ENCODE results near the gene TBC1D9. TPM values are rescaled to one million over a fixed set of nuclear protein-coding genes. Genes with fewer than 3 reads are reported as not detected.

Gene TBC1D9
- total RNA-seq, 1 experiment from 2014 or later = 4.6 TPM

DNA sequence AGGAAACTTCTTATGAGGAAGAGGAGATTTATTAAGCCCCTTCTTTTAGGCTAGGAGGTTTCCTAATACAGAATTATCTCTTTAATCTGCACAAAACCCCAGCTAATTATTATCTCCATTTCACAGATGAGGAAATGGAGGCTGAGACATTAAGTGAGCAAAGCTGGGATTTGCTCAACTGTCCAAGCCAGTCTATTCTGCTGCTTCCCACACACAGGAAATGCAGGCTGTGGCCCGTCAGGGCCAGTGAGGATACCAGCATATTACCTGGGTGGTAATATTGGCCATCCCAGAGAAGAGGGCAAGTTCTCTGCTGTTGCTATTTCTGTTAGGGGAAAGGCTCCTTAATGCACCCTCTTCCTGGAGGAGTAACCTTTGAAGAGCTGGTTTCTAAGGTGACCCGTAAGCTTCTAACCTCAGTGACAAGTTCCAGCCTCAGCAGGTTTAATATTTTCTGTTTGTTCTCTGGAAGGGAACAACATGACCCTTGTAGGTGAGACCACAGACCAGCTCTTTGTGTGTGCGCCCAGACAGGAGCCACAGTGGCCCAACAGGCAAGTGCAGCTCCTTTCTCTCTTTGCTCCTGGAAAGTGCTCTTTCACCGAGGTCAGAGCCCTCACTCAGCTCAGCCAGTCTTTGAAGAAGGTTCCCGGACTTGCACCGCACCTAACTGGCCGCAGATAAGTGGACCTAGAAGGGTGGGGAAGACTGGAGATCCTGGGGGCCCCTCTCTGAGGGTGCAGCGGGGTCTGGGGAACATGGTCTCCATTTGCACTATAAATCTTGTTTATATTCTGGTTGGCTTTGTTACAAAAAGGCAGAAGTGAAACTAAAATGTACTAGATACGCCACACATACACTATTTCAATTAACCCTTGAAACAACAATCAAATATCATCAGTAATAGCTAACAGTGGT, 35.5 kb downstream of the TBC1D9 start:
- H3K4me3 ChIP-seq (ENCODE audit: insufficient read depth, low read depth, low read length) = no peak overlapping the region
- H3K36me3 ChIP-seq (replicated peaks; ENCODE audit: control insufficient read depth, insufficient read depth, low read length) = no peaks in the 10 kb centered on the region
- no peaks in the 10 kb centered on the region for H3K27me3 ChIP-seq (ENCODE audit: control insufficient read depth, insufficient read depth, low read length)
- DNase-seq = no peak

- Histone ChIP-seq H3K4me3 (ENCODE audit: insufficient read depth, low read depth, low read length) (no peak overlapping the region), H3K36me3 (replicated peaks; ENCODE audit: control insufficient read depth, insufficient read depth, low read length) (no peaks in the 10 kb centered on the region), H3K27me3 (ENCODE audit: control insufficient read depth, insufficient read depth, low read length) (no peaks in the 10 kb centered on the region)
- DNase-seq = no peak
Measured at GRCh38 chr4:140719686-140720085, 36.5 kb downstream of the TBC1D9 start.

DNA sequence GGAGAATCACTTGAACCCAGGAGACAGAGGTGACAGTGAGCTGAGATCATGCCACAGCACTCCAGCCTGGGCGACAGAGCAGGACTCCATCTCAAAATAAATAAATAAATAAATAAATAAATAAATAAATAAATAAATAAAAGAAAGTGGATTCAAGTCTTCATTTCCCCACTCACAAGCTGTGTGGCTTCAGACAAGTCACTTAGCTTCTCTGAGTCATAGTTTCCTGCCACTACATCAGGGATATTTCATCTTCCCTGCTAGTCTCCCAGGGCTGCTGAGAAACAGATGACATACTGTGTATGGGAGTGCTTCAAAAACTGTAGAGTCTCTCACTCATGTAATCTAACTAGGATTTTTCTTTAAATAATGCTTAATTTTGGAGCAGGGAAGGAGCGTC, 37.2 kb downstream of the TBC1D9 start:
- no peak overlapping the region for H3K4me3 ChIP-seq (ENCODE audit: insufficient read depth, low read depth, low read length)
- DNase-seq = no peak
- no peaks in the 10 kb centered on the region for H3K27me3 ChIP-seq (ENCODE audit: control insufficient read depth, insufficient read depth, low read length)
- H3K36me3 ChIP-seq (replicated peaks; ENCODE audit: control insufficient read depth, insufficient read depth, low read length) = no peaks in the 10 kb centered on the region

GRCh38 chr4:140718241-140718952, 37.8 kb downstream of the TBC1D9 start:
- Histone ChIP-seq H3K36me3 (replicated peaks; ENCODE audit: control insufficient read depth, insufficient read depth, low read length) (no peaks in the 10 kb centered on the region), H3K4me3 (ENCODE audit: insufficient read depth, low read depth, low read length) (no peak overlapping the region), H3K27me3 (ENCODE audit: control insufficient read depth, insufficient read depth, low read length) (no peaks in the 10 kb centered on the region)
- DNase-seq = no peak

DNA sequence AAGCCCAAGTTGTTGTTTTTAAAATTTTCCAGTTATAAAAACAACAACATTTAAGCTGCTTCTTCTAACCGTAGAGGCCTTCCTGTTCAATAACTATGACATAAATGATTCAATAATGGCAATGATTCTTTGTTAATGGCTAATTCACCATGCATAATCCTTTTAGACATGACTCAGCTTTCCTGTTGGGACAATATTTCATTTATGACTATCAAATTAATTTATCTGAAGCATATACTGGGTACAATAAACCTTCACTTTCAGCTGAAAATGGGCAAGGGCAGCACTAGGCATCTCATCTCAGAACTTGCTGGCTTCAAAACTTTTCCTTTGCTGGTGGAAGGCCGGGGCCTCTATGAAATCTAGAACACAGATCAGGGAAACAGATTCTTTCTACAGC, 38.9 kb downstream of the TBC1D9 start:
- no peak for DNase-seq
- Histone ChIP-seq H3K36me3 (replicated peaks; ENCODE audit: control insufficient read depth, insufficient read depth, low read length) (no peaks in the 10 kb centered on the region), H3K4me3 (ENCODE audit: insufficient read depth, low read depth, low read length) (no peak overlapping the region), H3K27me3 (ENCODE audit: control insufficient read depth, insufficient read depth, low read length) (no peaks in the 10 kb centered on the region)

- H3K4me3 ChIP-seq (ENCODE audit: insufficient read depth, low read depth, low read length) = no peak overlapping the region
- no peaks in the 10 kb centered on the region for H3K27me3 ChIP-seq (ENCODE audit: control insufficient read depth, insufficient read depth, low read length)
- DNase-seq = no peak
- H3K36me3 ChIP-seq (replicated peaks; ENCODE audit: control insufficient read depth, insufficient read depth, low read length) = no peaks in the 10 kb centered on the region
Measured at GRCh38 chr4:140715119-140715518, 41.1 kb downstream of the TBC1D9 start.

- H3K27me3 ChIP-seq (ENCODE audit: control insufficient read depth, insufficient read depth, low read length) = no peaks in the 10 kb centered on the region
- no peaks in the 10 kb centered on the region for H3K36me3 ChIP-seq (replicated peaks; ENCODE audit: control insufficient read depth, insufficient read depth, low read length)
- DNase-seq = no peak
Measured at GRCh38 chr4:140711910-140712309, 44.3 kb downstream of the TBC1D9 start.

GRCh38 chr4:140710908-140711622, 45.1 kb downstream of the TBC1D9 start:
- H3K36me3 ChIP-seq (replicated peaks; ENCODE audit: control insufficient read depth, insufficient read depth, low read length) = no peaks in the 10 kb centered on the region
- H3K27me3 ChIP-seq (ENCODE audit: control insufficient read depth, insufficient read depth, low read length) = no peaks in the 10 kb centered on the region
- no peak for DNase-seq
- no peak overlapping the region for H3K4me3 ChIP-seq (ENCODE audit: insufficient read depth, low read depth, low read length)

More at GRCh38 chr4:140711910-140712309, 44.3 kb downstream of the TBC1D9 start:
- H3K4me3 ChIP-seq (ENCODE audit: insufficient read depth, low read depth, low read length) = no peak overlapping the region

DNA sequence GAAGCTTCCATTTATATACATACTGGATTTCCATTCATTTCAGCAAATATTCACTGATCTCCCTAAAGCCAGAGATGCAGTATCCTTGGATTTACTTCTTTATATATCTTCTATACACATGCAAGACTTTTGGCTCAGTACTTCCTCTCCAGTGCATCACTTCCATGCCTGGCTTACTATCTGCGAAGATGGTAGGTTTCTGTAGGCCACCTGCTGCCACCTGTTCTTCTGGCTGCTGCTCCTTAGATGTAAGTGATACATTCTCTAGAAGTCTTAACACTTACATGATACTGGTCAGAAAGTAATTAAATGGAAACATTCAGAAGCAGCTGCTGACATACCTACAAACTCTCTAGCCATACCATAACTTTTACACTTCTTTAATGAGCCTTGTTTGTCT, 48.9 kb downstream of the TBC1D9 start:
- H3K27me3 ChIP-seq (ENCODE audit: control insufficient read depth, insufficient read depth, low read length) = no peaks in the 10 kb centered on the region
- H3K36me3 ChIP-seq (replicated peaks; ENCODE audit: control insufficient read depth, insufficient read depth, low read length) = no peaks in the 10 kb centered on the region
- H3K4me3 ChIP-seq (ENCODE audit: insufficient read depth, low read depth, low read length) = no peak overlapping the region
- DNase-seq = no peak

DNA sequence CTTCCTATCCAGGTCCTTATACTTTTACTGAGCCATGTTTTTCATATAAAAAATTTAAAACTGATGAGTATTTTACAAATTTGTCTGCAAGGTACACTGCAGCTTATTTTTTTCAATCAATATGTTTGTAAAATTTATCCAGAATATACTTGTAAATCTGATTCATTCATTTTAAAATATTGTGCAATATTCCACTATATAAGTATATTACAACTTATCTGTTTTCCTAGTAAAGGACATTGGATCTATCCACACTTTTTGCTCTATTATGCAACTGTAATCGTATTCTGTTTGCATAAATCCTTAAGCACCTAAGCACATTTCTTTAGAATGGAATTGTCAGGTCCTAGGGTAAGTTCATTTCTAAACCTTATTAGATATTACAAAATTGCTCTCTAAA, 49.5 kb downstream of the TBC1D9 start:
- H3K27me3 ChIP-seq (ENCODE audit: control insufficient read depth, insufficient read depth, low read length) = no peaks in the 10 kb centered on the region
- H3K4me3 ChIP-seq (ENCODE audit: insufficient read depth, low read depth, low read length) = no peak overlapping the region
- H3K36me3 ChIP-seq (replicated peaks; ENCODE audit: control insufficient read depth, insufficient read depth, low read length) = no peaks in the 10 kb centered on the region
- no peak for DNase-seq

DNA sequence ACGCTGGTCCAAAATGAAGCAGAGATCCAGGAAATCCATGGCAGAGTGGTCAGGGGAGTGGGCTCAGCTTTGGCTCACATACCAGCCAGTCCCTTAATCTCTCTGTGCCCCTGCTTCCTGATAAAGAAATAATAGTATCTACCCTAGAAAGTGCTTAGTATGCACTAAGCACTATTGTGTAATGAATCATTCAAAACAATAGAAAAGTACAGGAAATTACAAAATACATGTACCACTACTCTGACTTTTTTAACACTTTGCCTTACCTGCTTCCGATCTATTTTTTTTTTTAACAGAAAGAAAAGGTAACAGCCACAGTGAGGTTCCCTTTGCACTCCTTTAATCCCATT, 49.9 kb downstream of the TBC1D9 start:
- no peak for DNase-seq
- Histone ChIP-seq H3K36me3 (replicated peaks; ENCODE audit: control insufficient read depth, insufficient read depth, low read length) (no peaks in the 10 kb centered on the region), H3K27me3 (ENCODE audit: control insufficient read depth, insufficient read depth, low read length) (no peaks in the 10 kb centered on the region), H3K4me3 (ENCODE audit: insufficient read depth, low read depth, low read length) (no peak overlapping the region)

DNA sequence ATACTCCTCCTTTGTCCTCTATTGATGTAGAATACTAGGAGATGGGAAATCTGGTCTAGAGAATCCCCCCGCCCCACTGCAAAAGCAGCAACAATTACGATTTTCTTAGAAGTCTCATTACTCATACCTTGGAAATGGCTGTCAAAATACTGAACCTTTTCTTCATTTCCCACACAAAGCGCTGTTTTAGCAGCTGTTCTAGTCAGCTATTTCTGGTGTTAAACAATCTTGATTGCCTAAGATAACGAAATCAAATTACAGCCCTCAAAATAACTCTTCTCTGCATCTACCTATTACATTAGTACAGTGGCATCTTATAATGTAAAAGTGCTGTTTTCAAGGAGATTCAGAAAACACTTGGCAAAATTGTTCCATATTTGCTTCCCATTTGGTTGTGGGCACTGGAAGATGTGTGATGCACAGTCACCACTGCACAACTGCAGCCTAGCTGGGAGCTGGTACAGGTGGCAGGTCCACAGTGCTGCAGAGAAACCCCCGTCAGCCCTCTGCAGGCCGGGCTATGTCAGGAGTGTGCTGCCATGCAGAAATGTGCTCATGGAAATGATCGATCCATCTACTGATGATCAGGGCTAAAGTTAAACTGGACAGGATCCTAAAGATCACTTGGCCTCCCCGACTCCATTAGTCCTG, 50.4 kb downstream of the TBC1D9 start:
- no peaks in the 10 kb centered on the region for H3K36me3 ChIP-seq (replicated peaks; ENCODE audit: control insufficient read depth, insufficient read depth, low read length)
- H3K27me3 ChIP-seq (ENCODE audit: control insufficient read depth, insufficient read depth, low read length) = no peaks in the 10 kb centered on the region
- H3K4me3 ChIP-seq (ENCODE audit: insufficient read depth, low read depth, low read length) = no peak overlapping the region
- no peak for DNase-seq

DNA sequence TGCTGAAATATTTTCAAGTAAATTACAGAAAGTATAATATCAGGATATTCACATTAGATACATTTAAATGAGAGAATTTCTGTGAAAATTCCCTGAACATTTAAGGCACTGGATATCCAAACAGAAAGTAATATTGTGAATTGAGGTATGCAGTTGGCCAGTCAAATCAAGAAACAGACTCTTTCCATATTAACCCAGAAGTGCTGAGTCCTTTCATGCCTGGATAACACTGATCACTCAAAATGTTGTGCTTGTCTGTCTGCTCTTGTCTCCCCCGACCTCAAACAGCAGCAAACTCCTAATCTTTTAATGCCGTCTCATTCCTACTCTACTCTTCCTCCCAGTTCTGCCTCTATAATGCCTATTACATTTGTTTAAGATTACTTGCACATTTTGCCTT, 51.2 kb downstream of the TBC1D9 start:
- Histone ChIP-seq H3K4me3 (ENCODE audit: insufficient read depth, low read depth, low read length) (no peak overlapping the region), H3K27me3 (ENCODE audit: control insufficient read depth, insufficient read depth, low read length) (no peaks in the 10 kb centered on the region), H3K36me3 (replicated peaks; ENCODE audit: control insufficient read depth, insufficient read depth, low read length) (no peaks in the 10 kb centered on the region)
- no peak for DNase-seq

DNA sequence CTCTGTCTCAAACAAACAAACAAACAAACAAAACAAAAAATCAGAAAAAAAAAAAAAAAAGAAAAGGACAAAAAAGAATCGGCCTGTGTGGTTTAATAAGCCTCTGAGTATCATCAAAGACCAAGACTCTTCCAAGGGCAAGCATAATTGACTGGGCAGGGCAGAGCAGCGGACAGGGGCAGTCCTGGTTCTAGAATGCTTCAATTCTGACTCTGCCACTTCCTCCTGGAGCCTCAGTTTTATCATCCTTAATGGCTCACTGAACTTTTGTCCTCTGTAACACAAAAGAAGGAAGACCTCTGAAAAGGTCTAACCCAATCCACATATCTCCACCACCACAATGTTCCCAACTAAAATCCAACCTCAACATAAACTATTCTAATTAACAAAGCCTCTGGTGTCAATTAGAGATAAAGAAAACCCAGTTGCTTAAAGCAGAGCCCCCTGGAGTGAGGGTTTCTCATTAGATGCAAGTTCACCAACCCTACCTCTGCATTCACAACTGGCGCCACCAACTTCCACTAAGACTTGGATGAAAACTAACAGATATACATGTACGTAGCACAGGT, 51.7 kb downstream of the TBC1D9 start:
- Histone ChIP-seq H3K4me3 (ENCODE audit: insufficient read depth, low read depth, low read length) (no peak overlapping the region), H3K36me3 (replicated peaks; ENCODE audit: control insufficient read depth, insufficient read depth, low read length) (no peaks in the 10 kb centered on the region), H3K27me3 (ENCODE audit: control insufficient read depth, insufficient read depth, low read length) (no peaks in the 10 kb centered on the region)
- no peak for DNase-seq
